GM04503 (cell line): ENCODE measurements around the gene PZP.
"Not testable (repeated sequence)": the region's sequence is repeated elsewhere in the genome, so short reads cannot be mapped to it uniquely, and the experiment has no call there.

Experiments
- DNase-seq: peaks from one replicate; pipeline ENCODE4 v3.0.0-alpha.2; 2012; ENCODE audit warnings: low read depth

The PZP gene

GRCh38 chr12:9180810-9181209 lies 27.4 kb downstream of the PZP start:
- no peak for DNase-seq

- no peak for DNase-seq
These were observed 28.4 kb downstream of the PZP start for GRCh38 chr12:9179781-9180180.

- DNase-seq: no peak
These were observed 38.1 kb downstream of the PZP start for GRCh38 chr12:9169979-9170634.

- not testable (repeated sequence) for DNase-seq
These were observed 40.9 kb downstream of the PZP start for GRCh38 chr12:9167345-9167744.

- no peak for DNase-seq
These were observed 44.8 kb downstream of the PZP start for GRCh38 chr12:9163392-9163791.

GRCh38 chr12:9156119-9156518 lies 52.1 kb downstream of the PZP start:
- no peak for DNase-seq

- no peak for DNase-seq
These were observed 58.8 kb downstream of the PZP start for GRCh38 chr12:9149372-9149771.

GRCh38 chr12:9148926-9149325 lies 59.3 kb downstream of the PZP start:
- DNase-seq: no peak

- no peak for DNase-seq
These were observed 60.7 kb downstream of the PZP start for GRCh38 chr12:9147461-9147860.

GRCh38 chr12:9144730-9145106 lies 63.5 kb downstream of the PZP start:
- DNase-seq: no peak

- DNase-seq: no peak
These were observed 64.1 kb downstream of the PZP start for GRCh38 chr12:9143929-9144729.

GRCh38 chr12:9143137-9143536 lies 65.1 kb downstream of the PZP start:
- DNase-seq: no peak

GRCh38 chr12:9139588-9140290 lies 68.5 kb downstream of the PZP start:
- not testable (repeated sequence) for DNase-seq

GRCh38 chr12:9135903-9136310 lies 72.3 kb downstream of the PZP start:
- no peak for DNase-seq

- no peak for DNase-seq
These were observed 73.1 kb downstream of the PZP start for GRCh38 chr12:9134981-9135628.

- DNase-seq: no peak
These were observed 74.8 kb downstream of the PZP start for GRCh38 chr12:9133216-9133916.

GRCh38 chr12:9132008-9132535 lies 76.1 kb downstream of the PZP start:
- no peak for DNase-seq

GRCh38 chr12:9130244-9130643 lies 78.0 kb downstream of the PZP start:
- no peak for DNase-seq

- DNase-seq: no peak
These were observed 80.1 kb downstream of the PZP start for GRCh38 chr12:9127936-9128663.

GRCh38 chr12:9127484-9127883 lies 80.7 kb downstream of the PZP start:
- no peak for DNase-seq
